Measurements from ENCODE around the gene OAF.
"Not testable (repeated sequence)": the region's sequence is repeated elsewhere in the genome, so short reads cannot be mapped to it uniquely, and the experiment has no call there.

The OAF gene

GRCh38 chr11:120245434-120245833 is 34.6 kb downstream of the OAF start:
- DNase-seq = no peak

- no peak for DNase-seq
Measured at GRCh38 chr11:120248551-120249278, 37.9 kb downstream of the OAF start.

GRCh38 chr11:120249279-120250262 is 38.7 kb downstream of the OAF start:
- no peak for DNase-seq

- not testable (repeated sequence) for DNase-seq
Measured at GRCh38 chr11:120253377-120253776, 42.5 kb downstream of the OAF start.

GRCh38 chr11:120254788-120255518 is 44.1 kb downstream of the OAF start:
- DNase-seq = no peak

GRCh38 chr11:120255519-120255866 is 44.7 kb downstream of the OAF start:
- DNase-seq = no peak

- no peak for DNase-seq
Measured at GRCh38 chr11:120256178-120256577, 45.3 kb downstream of the OAF start.

- no peak for DNase-seq
Measured at GRCh38 chr11:120256779-120257178, 45.9 kb downstream of the OAF start.

GRCh38 chr11:120257346-120257745 is 46.5 kb downstream of the OAF start:
- no peak for DNase-seq

- DNase-seq = no peak
Measured at GRCh38 chr11:120258661-120259060, 47.8 kb downstream of the OAF start.

- DNase-seq = no peak
Measured at GRCh38 chr11:120259241-120259640, 48.4 kb downstream of the OAF start.

- no peak for DNase-seq
Measured at GRCh38 chr11:120259988-120260565, 49.2 kb downstream of the OAF start.

- DNase-seq = no peak
Measured at GRCh38 chr11:120260616-120261015, 49.8 kb downstream of the OAF start.

GRCh38 chr11:120261321-120261720 is 50.5 kb downstream of the OAF start:
- no peak for DNase-seq

GRCh38 chr11:120261931-120262330 is 51.1 kb downstream of the OAF start:
- no peak for DNase-seq

- DNase-seq = no peak
Measured at GRCh38 chr11:120267319-120267718, 56.5 kb downstream of the OAF start.

- DNase-seq = no peak
Measured at GRCh38 chr11:120268686-120269085, 57.9 kb downstream of the OAF start.

GRCh38 chr11:120270386-120270785 is 59.6 kb downstream of the OAF start:
- no peak for DNase-seq

GRCh38 chr11:120271672-120272071 is 60.8 kb downstream of the OAF start:
- no peak for DNase-seq

GRCh38 chr11:120272303-120272702 is 61.5 kb downstream of the OAF start:
- no peak for DNase-seq

- DNase-seq = no peak
Measured at GRCh38 chr11:120273432-120273831, 62.6 kb downstream of the OAF start.

GRCh38 chr11:120273956-120274355 is 63.1 kb downstream of the OAF start:
- not testable (repeated sequence) for DNase-seq

GRCh38 chr11:120279502-120279901 is 68.7 kb downstream of the OAF start:
- DNase-seq = no peak
